GM18517 (cell line): ENCODE data around the gene AGTR2.
"Not testable (repeated sequence)": the region's sequence is repeated elsewhere in the genome, so short reads cannot be mapped to it uniquely, and the experiment has no call there.

Experiments
- ATAC-seq: cut with Tn5 transposase; IDR thresholded peaks from one replicate; pipeline ENCODE4 v1.9.1; 2021; ENCODE audit warnings: mild to moderate bottlenecking, moderate library complexity; ENCODE audit not compliant: unreplicated experiment

The AGTR2 gene, protein sequence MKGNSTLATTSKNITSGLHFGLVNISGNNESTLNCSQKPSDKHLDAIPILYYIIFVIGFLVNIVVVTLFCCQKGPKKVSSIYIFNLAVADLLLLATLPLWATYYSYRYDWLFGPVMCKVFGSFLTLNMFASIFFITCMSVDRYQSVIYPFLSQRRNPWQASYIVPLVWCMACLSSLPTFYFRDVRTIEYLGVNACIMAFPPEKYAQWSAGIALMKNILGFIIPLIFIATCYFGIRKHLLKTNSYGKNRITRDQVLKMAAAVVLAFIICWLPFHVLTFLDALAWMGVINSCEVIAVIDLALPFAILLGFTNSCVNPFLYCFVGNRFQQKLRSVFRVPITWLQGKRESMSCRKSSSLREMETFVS

DNA sequence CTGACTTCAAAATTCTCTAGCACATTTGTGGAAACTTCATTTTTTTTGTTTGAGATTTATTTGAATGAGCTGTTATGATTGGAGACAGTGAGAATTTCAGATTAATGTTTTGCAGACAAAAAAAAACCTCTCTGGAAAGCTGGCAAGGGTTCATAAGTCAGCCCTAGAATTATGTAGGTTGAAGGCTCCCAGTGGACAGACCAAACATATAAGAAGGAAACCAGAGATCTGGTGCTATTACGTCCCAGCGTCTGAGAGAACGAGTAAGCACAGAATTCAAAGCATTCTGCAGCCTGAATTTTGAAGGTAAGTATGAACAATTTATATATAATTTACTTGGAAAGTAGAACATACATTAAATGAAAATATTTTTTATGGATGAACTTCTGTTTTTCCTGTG, at the start of gene AGTR2:
Gene AGTR2, plus strand, starts transcription at position 234 of the 400 bp plus-strand sequence. CDS start 1,537 bp downstream, outside the sequence.
- no peak for ATAC-seq

GRCh38 chrX:116135277-116135676, 35.3 kb upstream of the AGTR2 start:
- no peak for ATAC-seq

- not testable (repeated sequence) for ATAC-seq
Observed at GRCh38 chrX:116141270-116141669, 29.3 kb upstream of the AGTR2 start.

GRCh38 chrX:116142976-116143375, 27.6 kb upstream of the AGTR2 start:
- no peak for ATAC-seq

DNA sequence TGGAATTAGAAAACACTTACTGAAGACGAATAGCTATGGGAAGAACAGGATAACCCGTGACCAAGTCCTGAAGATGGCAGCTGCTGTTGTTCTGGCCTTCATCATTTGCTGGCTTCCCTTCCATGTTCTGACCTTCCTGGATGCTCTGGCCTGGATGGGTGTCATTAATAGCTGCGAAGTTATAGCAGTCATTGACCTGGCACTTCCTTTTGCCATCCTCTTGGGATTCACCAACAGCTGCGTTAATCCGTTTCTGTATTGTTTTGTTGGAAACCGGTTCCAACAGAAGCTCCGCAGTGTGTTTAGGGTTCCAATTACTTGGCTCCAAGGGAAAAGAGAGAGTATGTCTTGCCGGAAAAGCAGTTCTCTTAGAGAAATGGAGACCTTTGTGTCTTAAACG, 2.4 kb downstream of the AGTR2 start:
- ATAC-seq, result no peak

DNA sequence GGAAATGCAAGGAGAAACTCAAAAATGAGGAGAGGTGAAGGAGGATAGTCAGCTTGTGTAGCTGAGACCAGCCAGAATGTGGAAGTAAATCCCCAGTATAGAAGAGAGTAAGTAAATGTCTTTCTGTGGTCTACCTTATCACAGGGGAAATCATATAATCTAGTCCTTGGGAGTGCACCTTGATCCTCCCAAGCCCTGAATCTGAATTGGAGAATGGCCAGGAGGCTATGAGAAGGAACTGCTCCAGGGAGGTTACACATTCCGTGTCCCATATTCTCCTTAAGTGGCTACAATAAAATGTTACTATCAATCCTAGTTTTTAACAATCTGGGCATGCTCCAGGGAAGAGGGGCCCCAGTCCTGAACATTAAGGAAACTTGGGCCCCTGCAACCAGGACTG, 10.8 kb downstream of the AGTR2 start:
- ATAC-seq, result no peak

DNA sequence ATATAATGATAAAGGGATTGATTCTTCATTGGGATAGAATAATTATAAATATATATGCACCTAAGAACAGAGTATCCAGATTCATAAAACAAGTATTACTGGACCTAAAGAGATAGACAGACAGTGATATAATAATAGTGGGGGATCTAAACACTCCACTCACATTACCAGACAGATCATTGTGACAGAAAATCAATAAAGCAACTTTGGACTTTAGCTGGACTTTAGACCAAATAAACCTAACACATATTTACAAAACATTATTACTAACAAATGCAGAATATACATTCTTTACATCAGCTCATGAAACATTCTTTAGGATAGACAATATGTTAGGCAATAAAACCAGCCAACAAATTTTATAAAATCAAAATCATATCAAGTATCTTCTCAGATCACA, 14.6 kb downstream of the AGTR2 start:
- ATAC-seq, result no peak

DNA sequence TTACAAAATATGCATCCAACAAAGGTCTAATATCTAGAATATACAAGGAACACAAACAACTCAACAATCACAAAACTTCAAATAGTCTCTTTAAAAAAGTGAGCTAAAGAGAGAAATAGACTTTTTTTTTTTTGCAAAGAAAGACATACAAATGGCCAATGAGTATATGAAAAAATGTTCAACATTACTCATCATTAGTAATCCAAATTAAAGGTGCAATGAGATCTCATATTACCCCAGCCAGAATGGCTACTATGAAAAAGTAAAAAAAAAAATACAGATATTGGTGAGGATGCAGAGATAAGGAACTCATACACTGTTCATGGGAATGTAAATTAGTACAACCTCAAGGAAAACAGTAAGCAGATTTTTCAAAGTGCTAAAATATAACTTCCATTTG, 24.1 kb downstream of the AGTR2 start:
- ATAC-seq, result no peak

- ATAC-seq, result no peak
Observed at GRCh38 chrX:116198235-116198634, 27.7 kb downstream of the AGTR2 start.

DNA sequence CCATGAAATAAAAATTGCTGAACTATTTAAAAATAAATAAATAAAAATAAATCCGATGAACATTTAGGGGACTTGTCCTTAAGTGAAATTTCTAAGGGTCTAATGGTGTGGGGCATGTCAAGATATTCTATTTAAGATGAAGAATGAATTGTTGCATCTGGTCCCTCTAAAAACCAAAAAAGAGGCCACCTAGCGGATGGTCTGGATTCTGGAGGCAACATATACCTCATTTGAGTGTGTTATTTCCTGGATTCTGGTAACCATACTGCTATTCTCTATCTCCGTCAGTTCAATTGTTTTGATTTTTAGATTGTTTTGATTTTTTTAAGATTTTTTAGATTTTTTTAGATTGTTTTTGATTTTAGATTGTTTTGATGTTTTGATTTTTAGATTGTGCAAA, 28.3 kb downstream of the AGTR2 start:
- no peak for ATAC-seq

DNA sequence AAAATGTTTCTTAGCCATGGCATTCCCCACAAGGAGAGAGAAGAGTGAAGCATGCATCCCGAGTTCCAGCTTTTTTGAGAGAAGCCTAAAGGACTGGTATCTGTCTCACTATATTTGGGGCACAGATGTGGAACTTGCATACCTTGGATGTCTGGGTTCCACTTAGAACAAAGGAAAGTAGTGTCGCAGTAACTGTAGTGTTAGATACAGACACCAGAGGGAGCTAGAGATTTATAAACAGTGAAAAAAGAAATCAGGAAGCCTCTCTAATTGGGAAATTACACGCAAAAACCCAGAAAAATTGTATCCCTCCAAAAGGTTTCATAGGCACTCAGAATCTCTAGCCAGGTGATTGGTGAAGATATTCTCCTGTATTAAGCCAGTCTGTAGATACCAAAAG, 34.4 kb downstream of the AGTR2 start:
- no peak for ATAC-seq

DNA sequence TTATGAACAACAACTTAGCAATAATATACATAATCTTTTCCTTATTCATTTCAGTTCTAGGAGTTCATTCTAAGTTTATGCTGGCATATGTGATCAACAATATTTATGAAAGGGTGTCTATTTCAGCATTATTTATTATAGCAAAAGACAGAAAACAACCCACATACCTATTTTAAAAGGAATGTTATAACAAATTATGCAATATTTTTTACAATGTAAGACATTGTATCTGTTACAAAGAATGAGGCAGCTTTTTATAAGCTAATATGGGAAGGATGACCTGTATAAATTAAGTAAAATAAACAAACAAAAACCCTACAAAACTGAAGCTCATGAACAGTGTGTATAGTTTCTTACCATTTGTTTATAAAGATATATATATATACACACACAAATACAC, 42.7 kb downstream of the AGTR2 start:
- no peak for ATAC-seq

DNA sequence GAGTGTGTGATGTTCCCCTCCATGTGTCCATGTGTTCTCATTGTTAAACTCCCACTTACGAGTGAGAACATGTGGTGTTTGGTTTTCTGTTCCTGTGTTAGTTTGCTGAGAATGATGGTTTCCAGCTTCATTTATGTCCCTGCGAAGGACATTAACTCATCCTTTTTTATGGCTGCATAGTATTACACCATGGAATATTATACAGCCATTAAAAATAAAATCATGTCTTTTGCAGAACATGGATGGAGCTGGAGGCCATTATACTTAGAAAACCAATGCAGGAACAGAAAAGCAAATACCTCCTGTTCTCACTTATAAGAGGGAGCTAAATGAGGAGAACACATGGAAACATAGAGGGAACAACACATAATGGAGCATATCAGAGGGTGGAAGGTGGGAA, 46.5 kb downstream of the AGTR2 start:
- not testable (repeated sequence) for ATAC-seq
